Eye (tissue), 1 donor: ENCODE measurements around the gene AIPL1.
A peak's percentile ranks its signal among the peaks of the same experiment; 100 is the strongest.

Source experiments
- DNase-seq: peaks from one replicate; pipeline ENCODE4 v3.0.0-alpha.2; 2015

AIPL1 gene

GRCh38 chr17:6448473-6448872 is 13.6 kb upstream of the AIPL1 start:
- no peak for DNase-seq

DNA sequence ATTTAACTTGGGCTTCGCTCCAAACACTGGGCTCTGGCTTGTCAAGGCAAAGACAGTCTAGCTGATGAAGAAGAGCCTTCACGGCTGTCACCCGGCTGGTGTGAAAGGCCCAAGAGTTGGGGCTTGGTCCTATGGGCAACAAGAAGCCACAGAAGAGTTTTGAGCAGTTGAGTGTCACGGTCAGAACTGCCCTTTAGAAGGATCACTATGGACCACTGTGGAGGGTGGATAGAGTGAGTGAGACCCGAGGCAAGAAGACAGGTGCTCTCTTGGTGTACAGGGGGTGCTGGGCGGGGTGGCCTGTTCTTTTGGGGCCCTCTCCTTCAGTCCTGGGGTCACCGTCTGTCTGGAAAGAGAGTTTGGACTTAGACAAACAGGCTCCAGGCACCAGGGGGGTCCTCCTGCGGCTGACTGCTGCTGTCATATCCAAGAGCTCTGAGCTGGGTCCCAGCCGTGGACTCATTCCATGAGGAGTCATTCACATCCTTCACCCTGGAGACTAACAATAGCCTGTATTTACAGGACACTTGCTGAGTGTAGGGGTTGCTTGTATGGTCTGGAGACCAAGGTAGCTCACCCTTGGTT is 11.7 kb upstream of the AIPL1 start:
- DNase-seq: no peak

GRCh38 chr17:6444571-6445335 is 9.8 kb upstream of the AIPL1 start:
- DNase-seq: no peak

DNA sequence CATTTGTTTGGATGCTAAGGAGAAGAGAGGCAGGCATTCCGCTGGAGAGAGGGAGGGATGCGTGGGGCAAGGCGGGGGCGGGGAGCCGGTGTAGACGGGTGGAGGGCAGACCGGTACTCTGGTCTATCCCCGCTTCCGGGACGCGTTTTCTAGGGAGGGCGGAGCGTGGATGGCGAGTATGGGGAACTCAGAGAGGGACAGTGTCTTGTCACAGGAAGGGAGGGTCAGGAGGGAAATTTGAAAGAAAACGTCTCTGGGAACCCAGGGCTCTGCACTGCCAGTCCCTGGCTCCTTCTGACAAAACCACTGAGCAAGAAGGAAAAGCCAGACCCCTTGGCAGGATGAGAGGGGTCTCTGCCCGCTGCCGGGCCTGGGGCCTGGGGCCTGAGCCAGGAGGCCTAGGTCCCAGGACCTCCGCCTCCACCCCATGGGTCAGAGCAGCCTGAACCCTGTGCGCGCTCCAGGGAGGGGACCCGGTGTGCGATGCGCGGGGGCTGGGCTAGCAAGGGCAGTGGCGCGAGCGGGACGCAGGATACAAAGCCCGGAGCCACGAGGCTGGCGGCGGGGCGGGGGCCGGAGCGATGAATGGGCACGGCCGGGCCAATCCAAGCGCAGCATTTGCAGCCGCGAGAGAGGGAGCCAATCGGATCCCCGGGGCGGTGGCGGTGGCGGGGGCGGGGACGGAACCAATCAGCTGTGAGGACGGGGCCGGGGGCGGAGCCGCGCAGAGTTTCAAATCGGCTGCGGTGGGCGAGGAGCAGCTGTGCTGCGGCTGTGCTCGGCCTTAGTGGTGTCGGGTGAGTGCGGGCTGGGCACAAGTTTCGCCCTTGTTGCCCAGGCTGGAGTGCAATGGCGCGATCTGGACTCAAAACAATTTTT is 9.0 kb upstream of the AIPL1 start, which contains the start of gene PIMREG:
PIMREG (plus strand) TSS at position 764 of the 879 bp plus-strand sequence. CDS start 656 bp downstream, outside the sequence.
- peak; percentile 98 for DNase-seq

GRCh38 chr17:6442775-6443174 is 7.9 kb upstream of the AIPL1 start:
- DNase-seq: no peak

DNA sequence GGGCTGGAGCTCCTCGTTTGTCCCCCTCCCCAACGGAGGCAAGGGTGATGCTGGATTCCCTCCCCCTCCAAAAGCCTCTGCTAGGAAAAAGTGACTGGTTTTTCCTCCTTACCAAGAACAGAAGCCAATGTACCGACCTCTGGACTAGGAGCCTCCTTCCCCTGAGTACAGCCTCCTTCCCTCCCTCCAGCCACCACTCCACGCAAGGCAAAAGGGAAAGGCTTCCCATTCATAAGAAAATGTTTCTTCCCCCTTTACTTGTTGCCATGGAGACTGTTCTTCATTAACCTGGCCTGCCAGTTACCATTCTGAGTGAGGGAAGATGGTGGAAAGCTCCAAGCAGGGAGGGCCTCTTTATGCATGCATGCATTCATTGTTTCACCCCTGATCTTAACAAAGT is 5.0 kb upstream of the AIPL1 start:
- peak; percentile 81 for DNase-seq

DNA sequence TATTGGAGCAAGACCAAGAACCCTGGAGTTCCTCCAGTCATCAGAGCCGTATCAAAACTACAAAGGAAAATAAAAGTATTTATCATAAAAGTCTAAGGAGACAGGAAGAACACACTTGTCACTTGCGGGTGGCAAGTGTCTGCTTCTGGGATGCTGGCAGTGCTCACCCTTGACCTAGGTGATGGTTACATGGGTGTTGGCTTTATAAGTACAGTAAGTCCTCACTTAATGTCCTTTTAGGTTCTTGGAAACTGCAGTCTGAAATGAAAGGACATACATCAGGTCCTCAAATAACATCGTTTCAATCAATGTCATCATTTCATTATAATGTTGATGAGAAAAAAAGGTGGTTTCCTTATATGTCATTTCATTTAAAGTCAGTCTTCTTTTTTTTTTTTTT is 3.0 kb upstream of the AIPL1 start:
- DNase-seq: no peak

GRCh38 chr17:6437466-6437865 is 2.5 kb upstream of the AIPL1 start:
- no peak for DNase-seq

GRCh38 chr17:6435968-6436367 is 1.0 kb upstream of the AIPL1 start:
- DNase-seq: peak; percentile 91

GRCh38 chr17:6430769-6431168 is 4.2 kb downstream of the AIPL1 start:
- DNase-seq: no peak

GRCh38 chr17:6429266-6429665 is 5.7 kb downstream of the AIPL1 start:
- no peak for DNase-seq

DNA sequence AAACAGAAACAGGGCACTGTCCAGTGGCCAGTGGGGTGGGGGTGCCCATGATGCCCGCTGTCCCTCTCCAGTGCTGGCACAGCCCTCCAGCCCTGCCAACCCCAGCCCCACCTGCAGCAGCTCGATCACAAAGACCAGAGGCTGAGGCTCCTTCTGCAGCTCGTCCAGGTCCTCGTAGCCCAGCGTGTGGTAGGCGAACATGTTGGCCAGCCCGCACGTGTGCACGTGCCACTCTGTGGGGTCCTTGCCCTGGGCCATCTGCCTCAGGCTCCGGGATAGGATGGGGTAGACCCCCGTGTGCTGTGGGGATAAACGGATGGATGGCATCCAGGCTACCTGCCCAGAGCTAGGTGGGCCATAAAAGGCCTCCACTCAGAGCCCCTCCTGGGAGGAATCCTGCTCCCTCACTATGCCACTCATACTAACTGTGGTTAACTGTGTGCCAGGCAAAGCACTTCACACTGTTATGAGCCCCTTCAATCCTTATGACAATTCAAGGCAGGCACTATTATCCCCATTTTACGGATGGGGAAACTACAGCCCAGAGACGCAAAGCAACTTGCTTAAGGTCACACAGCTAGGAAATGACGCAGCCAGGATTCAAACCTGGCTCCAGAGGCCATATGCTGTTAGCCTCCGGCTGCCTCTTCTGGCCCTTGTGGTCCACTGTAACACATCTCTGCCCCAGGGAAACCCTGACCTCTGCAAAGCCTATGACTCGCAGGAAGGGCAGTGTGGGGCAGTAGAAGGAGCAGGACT is 6.5 kb downstream of the AIPL1 start:
- DNase-seq: no peak

DNA sequence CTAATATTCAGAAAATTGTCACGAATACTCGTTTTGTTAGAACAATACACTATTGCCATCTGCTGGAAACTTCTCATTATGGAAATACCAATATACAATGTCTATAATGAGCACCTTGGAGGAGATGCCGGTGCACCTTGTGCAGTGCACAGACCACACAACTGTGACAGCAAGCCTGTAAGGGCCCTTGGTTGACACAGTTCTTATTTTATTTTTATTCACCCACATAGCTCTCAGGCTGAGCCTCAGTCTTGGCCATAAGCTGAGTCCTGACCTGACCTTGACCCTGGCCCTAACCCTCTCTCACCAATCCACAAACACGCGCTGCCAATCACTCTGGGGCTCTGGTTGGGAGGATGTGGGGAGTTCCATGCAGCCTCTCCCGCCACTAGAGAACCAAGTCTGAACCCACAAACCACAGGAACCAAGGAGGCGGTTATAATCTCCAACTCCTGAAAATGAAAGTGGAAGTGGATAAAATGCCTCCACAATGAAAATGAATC is 7.6 kb downstream of the AIPL1 start:
- DNase-seq: no peak

GRCh38 chr17:6426356-6427101 is 8.4 kb downstream of the AIPL1 start:
- no peak for DNase-seq

GRCh38 chr17:6425407-6425806 is 9.5 kb downstream of the AIPL1 start:
- no peak for DNase-seq

DNA sequence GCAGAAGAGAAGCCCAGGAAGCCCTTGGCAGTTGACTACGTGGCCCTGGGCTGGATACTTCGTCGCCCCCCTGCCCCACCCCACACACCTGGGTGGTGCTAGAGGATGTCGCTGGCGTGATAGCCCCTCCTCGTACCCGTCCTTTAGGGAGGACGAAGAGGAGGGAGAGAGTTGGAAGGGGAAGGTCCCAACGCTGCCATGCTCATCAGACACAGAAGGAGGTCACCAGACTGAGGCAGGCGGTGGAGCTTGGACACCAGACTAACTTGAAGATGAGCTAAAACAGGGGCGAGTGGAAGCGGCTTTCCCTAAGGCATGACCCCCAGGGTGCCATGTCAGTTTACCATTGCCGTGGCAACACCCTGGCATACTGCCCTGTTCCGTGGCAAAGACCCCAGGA is 11.0 kb downstream of the AIPL1 start:
- DNase-seq: no peak

DNA sequence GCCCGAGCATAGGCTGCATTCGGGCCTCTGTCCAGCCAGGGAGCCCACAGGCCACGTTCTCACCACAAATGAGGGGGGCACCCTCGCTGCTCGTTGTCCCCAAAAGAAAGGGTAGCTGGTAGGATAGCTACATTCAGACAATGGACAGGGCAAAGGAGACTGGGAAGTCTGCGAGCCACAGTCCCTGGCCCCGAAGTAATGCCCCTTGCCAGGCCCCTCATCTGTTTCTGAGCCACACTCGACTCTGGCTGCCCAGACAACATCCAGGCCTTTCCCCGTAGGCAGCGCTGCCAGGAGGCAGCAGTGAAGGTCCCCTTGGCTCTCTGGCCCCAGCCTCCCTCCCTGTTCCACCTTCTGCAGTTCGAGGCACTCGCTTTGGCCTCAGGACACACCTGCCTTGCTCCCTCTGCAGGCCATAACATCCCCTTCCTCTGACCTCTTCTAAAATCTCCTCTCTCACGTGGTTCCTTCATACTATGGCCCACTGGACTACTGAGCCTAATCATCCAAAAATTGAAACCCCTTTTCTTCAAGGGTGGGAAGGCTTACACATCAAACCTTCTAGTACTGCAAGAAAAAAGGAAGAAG is 12.2 kb downstream of the AIPL1 start:
- no peak for DNase-seq

DNA sequence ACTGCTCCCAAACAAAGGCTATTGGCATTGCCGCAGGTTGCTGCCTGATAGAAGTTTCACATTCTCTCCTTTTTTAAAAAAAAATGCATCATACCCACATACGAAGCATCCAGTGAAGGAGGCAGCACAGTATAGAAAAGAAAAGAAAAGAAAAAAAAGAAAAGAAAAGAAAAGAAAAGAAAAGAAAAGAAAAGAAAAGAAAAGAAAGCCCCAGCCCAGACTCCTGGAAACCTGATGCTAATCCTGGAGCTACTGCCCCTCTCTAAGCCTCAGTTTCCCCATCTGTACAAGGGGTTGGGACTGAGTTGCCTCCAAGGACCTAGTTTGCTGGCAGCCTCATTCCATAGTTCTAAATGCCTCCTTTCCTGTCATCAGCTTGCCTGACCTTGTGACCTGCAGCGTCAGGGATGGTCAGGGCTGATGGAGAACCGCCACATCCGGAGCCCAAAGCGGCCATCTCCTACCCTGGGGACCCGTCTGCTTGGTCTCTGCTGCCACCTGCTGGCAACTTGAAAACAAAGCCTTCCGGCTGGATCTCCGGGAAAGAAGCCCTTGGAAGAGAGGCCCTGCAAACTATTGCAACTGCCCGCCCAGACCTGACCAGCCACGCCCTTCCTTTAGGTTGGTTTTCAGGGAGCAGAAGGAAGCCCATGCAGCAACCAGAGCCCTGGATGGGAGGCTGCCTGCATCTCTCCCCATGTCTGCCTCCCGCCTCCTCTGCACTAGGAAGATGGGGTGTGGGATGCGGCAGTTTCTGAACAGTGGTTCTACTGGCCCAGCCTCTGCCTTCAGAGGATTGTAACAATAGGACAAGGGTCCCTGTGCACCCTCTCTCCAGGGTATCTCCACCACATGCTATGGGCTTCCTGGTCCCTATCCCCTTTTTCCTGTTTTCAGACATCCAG is 13.0 kb downstream of the AIPL1 start:
- DNase-seq: peak; percentile 93

- DNase-seq: no peak
Measured at GRCh38 chr17:6420173-6420641, 14.7 kb downstream of the AIPL1 start.

GRCh38 chr17:6415616-6416015 is 19.3 kb downstream of the AIPL1 start:
- DNase-seq: no peak
